OCI-LY3 (cell line): ENCODE measurements around the gene PSPC1.

ENCODE experiments used
- EZH2phosphoT487 ChIP-seq: fragments of 200-600 bp; shearing (Covaris generic); IDR thresholded peaks from 2 replicates; pipeline ENCODE4 v1.6.1; 2018; ENCODE audit warnings: antibody characterized with exemption, mixed run types, low read depth
- TF ChIP-seq, protein P1 (sequence below): fragments of 200-600, 300-600 bp; sonication (generic); IDR thresholded peaks from 2 replicates; pipeline ENCODE4 v1.5.1; 2014; ENCODE audit warnings: antibody characterized with exemption, low read length, low read depth

DNA sequence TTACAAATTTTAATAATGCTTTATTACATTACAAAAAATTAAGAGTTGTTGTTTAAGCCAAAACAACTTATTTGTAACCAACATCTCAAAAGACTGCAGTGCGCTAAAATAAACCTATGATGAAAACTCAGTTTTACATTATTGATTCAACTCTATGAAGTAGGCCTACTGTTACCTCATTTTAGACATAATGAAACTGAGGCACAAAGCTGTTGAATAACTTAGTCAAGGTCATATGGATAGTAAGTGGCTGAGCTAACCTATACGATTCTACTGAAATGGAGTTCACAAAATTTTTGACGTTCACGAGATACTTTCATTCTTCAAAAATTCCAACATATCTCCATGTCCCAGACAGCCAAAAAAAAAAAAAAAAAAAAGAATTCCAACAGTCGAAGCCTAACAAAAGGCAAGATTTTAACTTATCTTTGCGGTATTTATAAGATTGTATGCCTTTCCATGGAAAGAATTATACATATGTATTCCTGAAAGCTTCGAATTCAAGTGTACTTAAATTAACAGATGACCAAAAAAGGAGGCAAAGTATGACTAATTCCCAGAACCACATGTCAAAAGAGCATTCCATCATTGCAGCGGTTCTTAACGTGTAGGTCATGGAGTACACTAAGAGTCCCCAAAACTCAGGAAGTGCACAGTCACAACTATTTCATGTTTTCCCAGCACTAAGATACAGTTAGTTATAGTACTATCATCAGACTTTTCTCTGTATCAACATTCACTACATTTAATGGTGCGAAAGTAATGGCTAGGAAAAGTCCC, 69.4 kb downstream of the PSPC1 start:
- TF ChIP-seq, protein P1, sequence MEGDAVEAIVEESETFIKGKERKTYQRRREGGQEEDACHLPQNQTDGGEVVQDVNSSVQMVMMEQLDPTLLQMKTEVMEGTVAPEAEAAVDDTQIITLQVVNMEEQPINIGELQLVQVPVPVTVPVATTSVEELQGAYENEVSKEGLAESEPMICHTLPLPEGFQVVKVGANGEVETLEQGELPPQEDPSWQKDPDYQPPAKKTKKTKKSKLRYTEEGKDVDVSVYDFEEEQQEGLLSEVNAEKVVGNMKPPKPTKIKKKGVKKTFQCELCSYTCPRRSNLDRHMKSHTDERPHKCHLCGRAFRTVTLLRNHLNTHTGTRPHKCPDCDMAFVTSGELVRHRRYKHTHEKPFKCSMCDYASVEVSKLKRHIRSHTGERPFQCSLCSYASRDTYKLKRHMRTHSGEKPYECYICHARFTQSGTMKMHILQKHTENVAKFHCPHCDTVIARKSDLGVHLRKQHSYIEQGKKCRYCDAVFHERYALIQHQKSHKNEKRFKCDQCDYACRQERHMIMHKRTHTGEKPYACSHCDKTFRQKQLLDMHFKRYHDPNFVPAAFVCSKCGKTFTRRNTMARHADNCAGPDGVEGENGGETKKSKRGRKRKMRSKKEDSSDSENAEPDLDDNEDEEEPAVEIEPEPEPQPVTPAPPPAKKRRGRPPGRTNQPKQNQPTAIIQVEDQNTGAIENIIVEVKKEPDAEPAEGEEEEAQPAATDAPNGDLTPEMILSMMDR: no peak
- no peak for TF ChIP-seq EZH2phosphoT487
